GM18909 (cell line): ENCODE results near the gene RRP1.

Source experiments
- ATAC-seq: cut with Tn5 transposase; IDR thresholded peaks from one replicate; pipeline ENCODE4 v1.9.1; 2021; ENCODE audit warnings: mild to moderate bottlenecking; ENCODE audit not compliant: unreplicated experiment, poor library complexity

Gene RRP1

GRCh38 chr21:43758111-43758641, 31.2 kb upstream of the RRP1 start:
- no peak for ATAC-seq

- ATAC-seq = no peak
Measured at GRCh38 chr21:43758811-43759210, 30.6 kb upstream of the RRP1 start.

- no peak for ATAC-seq
Measured at GRCh38 chr21:43759651-43760050, 29.7 kb upstream of the RRP1 start.

GRCh38 chr21:43760391-43760958, 28.9 kb upstream of the RRP1 start:
- no peak for ATAC-seq

- no peak for ATAC-seq
Measured at GRCh38 chr21:43761886-43762285, 27.5 kb upstream of the RRP1 start.

GRCh38 chr21:43762303-43763128, 26.9 kb upstream of the RRP1 start:
- no peak for ATAC-seq

GRCh38 chr21:43763901-43764523, 25.4 kb upstream of the RRP1 start:
- ATAC-seq = no peak

GRCh38 chr21:43764576-43765495, 24.5 kb upstream of the RRP1 start:
- no peak for ATAC-seq

GRCh38 chr21:43766734-43767497, 22.5 kb upstream of the RRP1 start:
- no peak for ATAC-seq

- no peak for ATAC-seq
Measured at GRCh38 chr21:43767498-43767983, 21.8 kb upstream of the RRP1 start.

- ATAC-seq = no peak
Measured at GRCh38 chr21:43767984-43768867, 21.2 kb upstream of the RRP1 start.

GRCh38 chr21:43768868-43769167, 20.6 kb upstream of the RRP1 start:
- ATAC-seq = no peak

- no peak for ATAC-seq
Measured at GRCh38 chr21:43769325-43769958, 19.9 kb upstream of the RRP1 start.

- ATAC-seq = no peak
Measured at GRCh38 chr21:43770066-43770655, 19.2 kb upstream of the RRP1 start.

GRCh38 chr21:43771199-43771675, 18.1 kb upstream of the RRP1 start:
- no peak for ATAC-seq

GRCh38 chr21:43771698-43772424, 17.5 kb upstream of the RRP1 start:
- ATAC-seq = no peak

GRCh38 chr21:43772425-43772821, 17.0 kb upstream of the RRP1 start:
- ATAC-seq = no peak
